Activated CD4-positive, CD25-positive, alpha-beta regulatory T cell treated with anti-CD3 and anti-CD28 coated beads, Interleukin-2, amount 50 U/mL, for 24 hours (primary cell): ENCODE data around the gene TBCD.
"Not testable (repeated sequence)": the region's sequence is repeated elsewhere in the genome, so short reads cannot be mapped to it uniquely, and the experiment has no call there.

Experiments used
- ATAC-seq, 2 donors: fragments of 150-1000 bp; cut with Tn5 transposase; one replicate each; pipeline ENCODE4 v1.10.0; 2021; ENCODE audit warnings: mild to moderate bottlenecking in 1 of 2, moderate library complexity in 1 of 2

The TBCD gene

DNA sequence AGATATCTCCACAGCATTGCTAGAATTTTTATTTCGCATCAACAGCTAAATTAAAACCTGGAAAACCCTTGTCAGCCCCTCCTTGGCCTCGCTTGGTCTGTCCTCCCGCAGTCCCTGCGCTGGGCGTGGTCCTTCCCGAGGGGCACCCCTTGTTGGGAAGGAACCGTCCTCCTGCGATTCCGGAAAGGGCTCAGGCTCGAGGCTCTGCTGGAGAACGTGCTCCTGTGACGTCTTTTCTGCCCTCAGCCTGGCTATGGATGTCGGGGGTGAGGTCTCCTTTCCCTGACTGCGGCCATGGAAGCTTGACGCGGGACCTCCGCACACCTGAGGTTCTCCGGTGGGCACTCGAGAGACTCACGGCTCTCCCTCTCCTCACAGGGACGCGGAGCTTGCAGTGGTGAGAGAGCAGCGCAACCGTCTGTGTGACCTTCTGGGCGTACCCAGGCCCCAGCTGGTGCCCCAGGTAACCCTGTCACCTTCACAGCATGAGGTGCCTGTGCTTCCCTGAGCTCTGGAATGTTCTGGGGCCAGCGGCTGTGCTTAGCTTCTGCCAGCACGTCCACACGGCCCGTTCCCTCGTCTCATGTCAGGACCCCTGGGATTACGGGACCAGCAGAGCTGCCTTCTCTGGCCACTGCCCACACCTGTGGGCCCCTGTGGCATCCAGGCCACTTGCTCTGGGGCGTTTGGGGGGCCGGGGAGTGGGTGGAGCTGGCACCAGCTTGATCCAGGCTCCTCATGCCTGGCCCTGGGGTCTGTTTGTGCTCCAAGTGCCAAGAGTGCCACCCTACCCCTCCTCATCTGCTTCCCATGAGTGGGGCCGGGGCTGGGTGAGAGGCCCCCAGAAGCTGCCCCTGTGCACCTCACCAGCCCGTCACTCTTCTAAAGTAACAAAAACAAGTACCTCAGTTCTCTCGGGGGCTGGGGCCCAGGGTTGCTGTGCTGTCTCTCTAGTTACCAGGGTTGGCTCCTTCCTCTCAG, 189.4 kb downstream of the TBCD start:
- ATAC-seq: no peak

- ATAC-seq: no peak
Observed at GRCh38 chr17:82942166-82943130, 190.6 kb downstream of the TBCD start.

DNA sequence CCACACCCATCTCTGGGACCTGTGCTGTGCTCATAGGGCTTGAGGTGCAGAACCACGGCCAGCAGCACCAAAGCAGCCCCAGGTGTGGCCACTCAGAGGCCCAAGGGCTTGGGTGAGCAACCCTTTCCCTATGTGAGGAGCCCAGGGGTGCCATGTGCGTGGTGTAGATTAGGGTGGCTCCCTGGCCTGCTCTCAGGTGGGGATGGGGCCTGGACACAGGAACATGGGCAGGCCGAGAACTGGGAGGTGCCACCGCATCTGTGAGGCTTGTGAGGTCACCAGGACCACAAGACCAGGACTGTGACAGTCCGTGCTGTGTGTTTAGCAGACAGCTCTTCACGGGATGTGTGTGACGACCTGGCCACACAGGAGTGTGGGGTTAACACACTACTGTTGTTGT, 191.5 kb downstream of the TBCD start:
- no peak for ATAC-seq

- ATAC-seq: no peak
Observed at GRCh38 chr17:82943751-82944150, 191.9 kb downstream of the TBCD start.

GRCh38 chr17:82944990-82945389, 193.1 kb downstream of the TBCD start:
- no peak for ATAC-seq

DNA sequence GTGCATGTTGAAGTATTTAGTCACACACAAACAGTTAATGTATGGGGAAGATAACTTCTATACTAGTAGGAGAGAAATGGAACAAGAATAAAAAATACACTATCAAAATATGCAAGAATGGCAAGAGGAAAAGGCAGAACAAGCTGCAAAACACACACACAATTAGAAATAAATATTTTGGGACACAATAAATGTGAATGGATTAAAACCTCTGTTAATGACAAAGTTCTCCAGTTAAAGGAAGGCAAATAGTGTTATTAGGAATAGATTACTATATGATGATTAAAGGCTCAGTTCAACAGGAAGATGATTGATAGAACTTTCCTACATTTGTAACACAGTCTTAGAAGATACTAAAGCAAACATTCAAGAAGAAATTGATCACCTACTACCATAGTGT, 194.2 kb downstream of the TBCD start:
- no peak for ATAC-seq

DNA sequence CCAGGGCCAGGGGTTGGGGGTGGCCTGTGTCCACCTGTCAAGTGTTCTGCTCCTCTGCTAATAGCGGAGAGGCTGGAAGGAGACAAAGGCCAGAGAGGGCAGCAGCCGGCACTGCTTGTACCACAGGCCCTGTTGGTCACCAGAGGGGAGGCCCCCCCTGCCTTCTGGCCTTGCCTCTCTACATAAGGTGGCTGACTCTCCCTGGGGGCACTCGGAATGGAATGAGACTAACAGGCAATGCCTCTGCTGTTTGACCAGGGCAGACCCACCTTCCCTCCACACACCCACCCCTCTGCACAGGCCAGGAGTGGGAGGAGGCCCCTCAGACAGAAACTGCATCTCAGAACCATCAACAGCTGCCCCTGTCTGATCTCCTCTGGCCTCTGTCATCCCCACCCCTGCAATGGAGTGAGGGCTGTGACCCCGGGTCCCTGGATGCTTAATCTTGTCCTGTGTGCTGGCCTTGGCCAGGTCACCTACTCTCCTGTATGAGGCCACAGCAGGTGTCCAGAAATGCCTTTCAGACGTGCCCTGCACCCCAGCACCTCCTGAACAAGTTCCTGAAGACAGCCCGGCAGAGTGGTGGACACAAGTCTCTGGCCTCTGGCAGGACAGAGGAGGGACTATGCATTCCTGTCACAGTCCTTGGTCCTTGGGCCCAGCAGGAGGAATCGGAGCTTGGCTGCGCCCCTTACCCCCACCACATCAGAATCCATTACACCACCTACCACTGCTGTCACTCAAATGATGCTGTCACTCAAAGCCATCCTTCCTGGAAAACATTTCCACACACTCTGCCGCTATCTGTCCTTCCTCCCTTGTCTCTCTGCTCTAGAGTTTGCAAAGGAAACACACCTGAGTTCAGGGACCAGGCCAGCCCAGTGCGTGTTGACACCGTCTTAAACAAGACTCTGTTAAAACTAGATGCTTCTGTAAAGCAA, 195.5 kb downstream of the TBCD start:
- no peak for ATAC-seq

DNA sequence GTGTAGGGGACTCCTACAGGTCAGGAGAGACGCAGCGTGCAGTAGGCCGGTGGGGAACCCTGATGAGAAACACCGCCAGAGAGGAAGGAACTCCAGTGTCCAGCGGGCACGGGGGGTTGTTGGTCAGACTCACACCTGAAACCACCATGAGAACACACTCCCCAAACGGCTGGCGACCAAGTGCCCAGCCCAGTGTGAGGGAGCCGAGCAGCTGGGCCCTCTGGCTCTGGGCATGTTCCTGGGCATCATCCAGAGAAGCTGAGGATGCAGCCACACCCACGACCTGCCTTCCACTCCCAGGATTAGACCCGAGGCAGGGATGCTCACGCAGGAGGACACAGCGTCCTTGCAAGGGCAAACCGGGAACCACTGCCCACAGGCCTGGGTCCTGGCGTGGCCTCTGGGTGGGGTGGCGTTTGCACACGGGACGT, 196.2 kb downstream of the TBCD start:
- no peak for ATAC-seq

DNA sequence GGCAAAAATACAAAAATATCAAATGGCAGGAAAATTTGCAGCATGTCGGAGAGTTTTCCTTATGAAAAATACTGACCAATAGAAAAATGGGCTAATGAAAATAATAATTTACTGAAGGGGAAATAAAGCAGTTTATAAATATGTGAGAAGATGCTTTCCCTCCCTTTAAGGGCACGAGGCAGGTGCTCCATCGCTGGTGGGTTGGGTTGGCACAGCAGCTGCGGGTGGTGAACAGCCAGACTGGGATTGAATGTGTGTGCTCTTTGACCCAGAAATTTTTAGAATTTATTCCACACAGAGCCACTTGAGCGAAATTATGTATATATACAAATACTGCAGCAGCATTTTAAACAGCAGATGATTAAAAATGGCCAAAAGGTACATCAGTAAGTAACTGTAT, 197.1 kb downstream of the TBCD start:
- no peak for ATAC-seq

DNA sequence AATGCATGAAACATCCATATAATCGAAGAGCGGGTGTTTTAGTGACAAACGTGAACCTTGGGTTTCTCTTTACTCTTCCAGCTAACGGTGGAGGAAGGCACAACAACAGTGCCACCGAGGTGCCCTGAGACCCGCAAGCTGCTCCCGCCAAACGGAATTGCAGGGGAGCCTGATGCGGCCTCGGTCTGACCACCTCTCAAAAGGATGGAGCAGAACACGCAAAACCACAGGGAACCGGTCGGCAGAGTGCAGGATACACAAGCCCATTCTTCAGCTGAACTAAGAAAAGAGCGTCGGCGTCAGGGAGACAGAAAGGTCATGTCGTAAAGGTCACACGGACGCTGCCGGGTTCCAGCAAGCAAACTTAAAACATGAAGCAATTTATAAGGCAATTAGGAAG, 197.5 kb downstream of the TBCD start:
- ATAC-seq: no peak

GRCh38 chr17:82949984-82950383, 198.1 kb downstream of the TBCD start:
- no peak for ATAC-seq

- ATAC-seq: no peak
Observed at GRCh38 chr17:82950525-82951102, 198.7 kb downstream of the TBCD start.

DNA sequence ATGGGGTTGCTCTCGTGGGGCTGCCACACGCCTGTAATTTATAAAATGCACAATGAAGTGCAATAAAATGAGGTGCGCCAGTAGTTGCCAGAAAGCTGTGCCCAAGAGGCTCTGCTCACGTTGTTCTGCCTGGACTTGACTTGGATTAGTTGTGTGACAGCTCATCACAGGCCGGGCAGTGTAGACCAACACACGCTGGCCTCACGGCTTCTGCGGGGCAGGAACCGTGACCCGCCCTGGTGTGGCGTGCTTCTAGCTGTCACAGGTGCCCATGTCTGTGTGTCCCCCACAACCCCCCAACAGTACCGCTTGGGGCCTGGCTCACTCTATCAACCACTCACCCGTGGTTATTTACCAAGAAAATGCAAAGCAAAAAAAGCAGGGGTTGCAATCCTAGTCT, 200.2 kb downstream of the TBCD start:
- no peak for ATAC-seq

DNA sequence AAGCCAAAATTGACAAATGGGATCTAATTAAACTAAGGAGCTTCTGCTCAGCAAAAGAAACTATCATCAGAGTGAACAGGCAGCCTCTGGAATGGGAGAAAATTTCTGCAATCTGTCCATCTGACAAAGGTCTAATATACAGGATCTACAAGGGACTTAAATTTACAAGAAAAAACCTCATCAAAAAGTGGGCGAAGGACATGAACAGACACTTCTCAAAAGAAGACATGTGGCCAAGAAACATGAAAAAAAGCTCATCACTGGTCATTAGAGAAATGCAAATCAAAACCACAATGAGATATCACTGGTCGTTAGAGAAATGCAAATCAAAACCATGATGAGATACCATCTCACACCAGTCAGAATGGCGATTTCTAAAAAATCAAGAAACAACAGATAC, 203.2 kb downstream of the TBCD start:
- ATAC-seq: not testable (repeated sequence)

DNA sequence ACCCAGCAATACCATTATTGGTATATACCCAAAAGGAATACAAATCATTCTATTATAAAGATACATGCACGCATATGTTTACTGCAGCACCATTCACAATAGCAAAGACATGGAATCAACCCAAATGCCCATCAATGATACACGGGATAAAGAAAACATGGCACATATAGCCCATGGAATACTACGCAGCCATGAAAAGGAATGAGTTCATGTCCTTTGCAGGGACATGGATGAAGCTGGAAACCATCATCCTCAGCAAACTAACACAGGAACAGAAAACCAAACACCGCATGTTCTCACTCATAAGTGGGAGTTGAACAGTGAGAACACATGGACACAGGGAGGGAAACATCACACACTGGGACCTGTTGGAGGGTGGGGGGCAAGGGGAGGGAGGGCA, 203.8 kb downstream of the TBCD start:
- not testable (repeated sequence) for ATAC-seq

GRCh38 chr17:82956146-82956725, 204.4 kb downstream of the TBCD start:
- ATAC-seq: no peak

DNA sequence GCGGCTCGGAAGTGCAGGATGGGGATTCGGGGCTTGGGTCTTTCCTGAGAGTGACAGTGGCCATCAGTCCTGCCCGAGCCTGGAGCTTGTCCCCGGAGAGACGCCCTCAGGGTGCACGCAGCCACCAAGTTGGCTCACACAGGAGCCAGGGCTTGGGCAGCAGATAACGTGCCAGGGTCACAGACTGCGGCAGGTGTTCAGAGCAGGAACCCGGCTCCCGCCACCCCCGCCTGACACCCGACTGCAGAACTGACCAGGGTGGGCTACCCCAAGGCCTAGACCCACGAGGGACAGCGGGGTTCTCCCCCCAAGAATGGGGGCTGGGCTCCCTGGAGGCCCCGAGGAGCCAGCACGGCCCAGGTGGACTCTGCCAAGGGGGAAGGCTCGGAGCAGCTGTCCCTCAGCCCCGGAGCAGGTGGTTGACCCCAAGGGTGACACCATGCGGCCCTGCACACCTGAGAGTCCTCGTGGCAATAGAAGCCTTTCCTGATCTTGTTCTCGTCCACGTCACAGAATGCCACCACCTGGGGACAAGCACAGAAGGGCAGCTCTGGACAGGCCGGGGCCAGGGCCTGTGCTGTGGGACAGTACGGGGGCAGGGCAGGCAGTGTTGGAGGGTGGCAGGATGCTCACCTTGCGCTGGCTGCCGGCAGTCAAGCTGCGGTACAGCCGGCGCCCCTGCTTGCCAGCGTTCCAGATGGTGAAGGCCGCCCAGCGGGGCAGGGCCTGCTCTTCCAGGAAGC, 205.0 kb downstream of the TBCD start:
- ATAC-seq: no peak

GRCh38 chr17:82957469-82957795, 205.6 kb downstream of the TBCD start:
- no peak for ATAC-seq

DNA sequence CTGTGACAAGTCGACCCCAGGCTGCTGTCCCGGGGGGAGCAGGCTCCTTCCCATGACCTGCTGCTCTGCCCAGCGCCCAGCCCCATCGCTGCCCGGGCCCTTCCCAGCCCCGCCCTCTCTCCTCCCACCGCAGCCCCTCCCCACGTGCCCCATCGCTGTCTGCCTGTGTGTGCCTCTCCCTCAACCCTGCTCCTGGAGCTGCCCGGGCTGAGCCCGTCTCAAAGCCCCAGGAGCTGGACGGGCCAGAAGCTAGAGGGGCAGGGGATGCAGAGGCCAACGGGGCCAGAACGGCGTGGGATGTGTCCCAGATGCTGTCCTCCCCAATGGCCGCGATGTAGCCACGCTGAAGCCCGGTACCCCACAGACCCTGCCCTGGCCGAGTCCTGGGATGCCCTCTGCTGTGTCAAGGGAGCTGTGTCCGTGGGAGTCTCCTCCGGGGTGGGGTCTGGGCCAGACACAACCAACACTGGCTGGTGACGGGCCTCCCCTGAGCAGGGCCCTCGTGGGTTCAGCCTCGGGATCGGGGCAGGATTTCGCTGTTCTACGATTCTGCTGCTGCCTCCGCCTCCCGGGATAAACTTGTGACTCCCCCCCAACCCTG, 206.2 kb downstream of the TBCD start:
- no peak for ATAC-seq

DNA sequence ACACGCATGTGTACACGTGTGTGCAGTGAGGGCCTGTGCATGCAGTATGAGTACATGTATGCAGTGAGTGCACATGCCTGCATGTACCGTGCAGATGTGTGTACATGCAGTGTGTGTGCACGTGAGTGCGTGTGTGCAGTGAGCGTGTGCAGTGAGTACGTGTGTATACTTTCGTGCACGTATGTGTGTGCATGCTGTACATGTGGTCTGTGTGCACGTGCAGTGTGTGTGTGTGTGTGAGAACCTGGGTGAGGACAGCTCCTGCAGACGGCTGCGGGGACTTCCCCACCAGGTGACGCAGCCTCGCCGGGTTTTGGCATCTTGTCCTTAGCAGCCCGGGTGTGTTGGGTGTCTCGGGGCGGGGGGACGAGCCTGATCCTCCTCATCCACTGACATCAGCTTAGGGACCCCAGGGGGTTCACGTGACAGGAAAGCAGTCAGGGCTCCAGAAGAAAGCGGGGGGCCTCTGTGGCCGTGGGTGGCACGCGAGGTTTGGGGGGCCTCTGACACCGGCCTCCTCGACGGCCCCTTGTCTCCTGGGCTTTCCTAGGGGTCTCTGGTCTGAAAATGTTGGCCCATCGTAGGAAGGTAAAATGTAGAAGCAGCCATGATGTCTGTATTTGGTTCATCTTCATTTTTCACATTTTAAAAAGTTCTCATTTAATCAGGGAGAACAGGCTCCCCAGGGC, 207.5 kb downstream of the TBCD start:
- no peak for ATAC-seq
